ENCODE results near the gene CCDC57.

GRCh38 chr17:82214012-82214628 lies 1.5 kb upstream of the CCDC57 start:
- TF ChIP-seq, protein P1, sequence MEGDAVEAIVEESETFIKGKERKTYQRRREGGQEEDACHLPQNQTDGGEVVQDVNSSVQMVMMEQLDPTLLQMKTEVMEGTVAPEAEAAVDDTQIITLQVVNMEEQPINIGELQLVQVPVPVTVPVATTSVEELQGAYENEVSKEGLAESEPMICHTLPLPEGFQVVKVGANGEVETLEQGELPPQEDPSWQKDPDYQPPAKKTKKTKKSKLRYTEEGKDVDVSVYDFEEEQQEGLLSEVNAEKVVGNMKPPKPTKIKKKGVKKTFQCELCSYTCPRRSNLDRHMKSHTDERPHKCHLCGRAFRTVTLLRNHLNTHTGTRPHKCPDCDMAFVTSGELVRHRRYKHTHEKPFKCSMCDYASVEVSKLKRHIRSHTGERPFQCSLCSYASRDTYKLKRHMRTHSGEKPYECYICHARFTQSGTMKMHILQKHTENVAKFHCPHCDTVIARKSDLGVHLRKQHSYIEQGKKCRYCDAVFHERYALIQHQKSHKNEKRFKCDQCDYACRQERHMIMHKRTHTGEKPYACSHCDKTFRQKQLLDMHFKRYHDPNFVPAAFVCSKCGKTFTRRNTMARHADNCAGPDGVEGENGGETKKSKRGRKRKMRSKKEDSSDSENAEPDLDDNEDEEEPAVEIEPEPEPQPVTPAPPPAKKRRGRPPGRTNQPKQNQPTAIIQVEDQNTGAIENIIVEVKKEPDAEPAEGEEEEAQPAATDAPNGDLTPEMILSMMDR (IDR thresholded peaks at IDR 0.05): no peak
- TF ChIP-seq POLR2AphosphoS5 (IDR thresholded peaks at IDR 0.05) (no peak), POLR2A (IDR thresholded peaks at IDR 0.05) (no peak)
